Natural killer cell (primary cell): Measurements from ENCODE around the gene MPP1. TPM values are rescaled to one million over a fixed set of nuclear protein-coding genes. Genes with fewer than 3 reads are reported as not detected.

Source experiments
- ATAC-seq, 3 donors: fragments of 150-1000 bp in 2 of 3; fragments of 200-7000 bp in 1 of 3; cut with Tn5 transposase; 1 replicate in 1 of 3; 2 replicates in 2 of 3; pipeline ENCODE4 v1.10.0; 2021; ENCODE audit warnings: mild to moderate bottlenecking in 2 of 3, moderate library complexity in 2 of 3
- DNase-seq, 2 donors: peaks; one replicate each; pipeline versions ENCODE4 v3.0.0 to v3.0.0-alpha.2; 2013 to 2021; ENCODE audit warnings: mixed read lengths in 1 of 2
- H3K27ac ChIP-seq: one replicate; pipeline ENCODE4 v1.5.1; 2013; ENCODE audit warnings: mild to moderate bottlenecking, low read length
- H3K27me3 ChIP-seq: one replicate; pipeline ENCODE4 v1.6.1; 2013; ENCODE audit warnings: low read length; ENCODE audit not compliant: control insufficient read depth, insufficient read depth
- H3K36me3 ChIP-seq: one replicate; pipeline ENCODE4 v1.6.1; 2013; ENCODE audit warnings: low read length; ENCODE audit not compliant: control insufficient read depth, insufficient read depth
- H3K4me1 ChIP-seq: one replicate; pipeline ENCODE4 v1.6.1; 2013; ENCODE audit warnings: low read length; ENCODE audit not compliant: control insufficient read depth, insufficient read depth
- H3K4me3 ChIP-seq: one replicate; pipeline ENCODE4 v1.5.1; 2013; ENCODE audit warnings: low read length
- H3K9me3 ChIP-seq: one replicate; pipeline ENCODE4 v1.6.1; 2013; ENCODE audit warnings: low read length; ENCODE audit not compliant: control insufficient read depth, insufficient read depth
- H3K27ac Mint-ChIP-seq, 2 donors: one replicate each; pipeline ENCODE4 v1.8.0; 2022; ENCODE audit warnings: mild to moderate bottlenecking in 2 of 2, mixed read lengths in 2 of 2, moderate library complexity in 1 of 2
- H3K27me3 Mint-ChIP-seq, 2 donors: one replicate each; pipeline ENCODE4 v1.8.0; 2022; ENCODE audit warnings: low read depth in 2 of 2, mixed read lengths in 2 of 2
- H3K36me3 Mint-ChIP-seq: one replicate; pipeline ENCODE4 v1.8.0; 2022; ENCODE audit warnings: mixed read lengths
- H3K4me1 Mint-ChIP-seq, 2 donors: one replicate each; pipeline ENCODE4 v1.8.0; 2022; ENCODE audit warnings: mixed read lengths in 2 of 2
- H3K4me3 Mint-ChIP-seq: one replicate; pipeline ENCODE4 v1.8.0; 2022; ENCODE audit warnings: mild to moderate bottlenecking, moderate library complexity, mixed read lengths
- H3K9me3 Mint-ChIP-seq, 2 donors: one replicate each; pipeline ENCODE4 v1.8.0; 2022; ENCODE audit warnings: mixed read lengths in 2 of 2
- CTCF ChIP-seq: fragments of 200-600 bp; IDR thresholded peaks from one replicate; pipeline ENCODE4 v1.8.0; 2022; ENCODE audit warnings: antibody characterized with exemption
- WGBS: methylation state at CpG from one replicate; pipeline ENCODE4 v1.1.7; 2013; ENCODE audit warnings: missing lambda C conversion rate; ENCODE audit not compliant: insufficient coverage; 5-methylcytosine and 5-hydroxymethylcytosine counted together
- intact Hi-C: fragments of 100-400 bp; cut with micrococcal nuclease; formaldehyde crosslinking; loops from one replicate; pipeline ENCODE4 v1.14.2; 2022
- total RNA-seq, 4 donors: library from RNA; stranded (reverse); fragments of 120-200 nt in 1 of 4; gene quantifications; one replicate each; pipeline versions ENCODE4 v1.2.3 to v1.2.4, GENCODE V29; 2013 to 2022

The MPP1 gene
- 10 to 100 TPM; 20.8 to 36.7 (median 27.0) TPM for total RNA-seq
- total RNA-seq (2013), result 38.6 TPM

- peak within 1 kb of the TSS; percentile 82 for H3K4me3 Mint-ChIP-seq
- ATAC-seq (peak; percentile 97 to 99 (median 97)), DNase-seq (peak; percentile 77 to 87)
- peak within 1 kb of the TSS in 1 of 2 donors; percentile 86 for H3K27ac Mint-ChIP-seq
- peaks cover 16% of the 10 kb centered on the region for H3K4me1 ChIP-seq
- no peaks in the 10 kb centered on the region for H3K27me3 ChIP-seq
- H3K9me3 ChIP-seq, result no peaks in the 10 kb centered on the region
- H3K27me3 Mint-ChIP-seq, result no peaks in the 10 kb centered on the region
- H3K36me3 ChIP-seq, result no peaks in the 10 kb centered on the region
- intact Hi-C loops, result no loop called here
- under 1% methylated on average over 58 of the region's 65 CpGs for WGBS
- no peaks in the 10 kb centered on the region for H3K36me3 Mint-ChIP-seq
- peak within 1 kb of the TSS; percentile 71 for H3K4me3 ChIP-seq
- H3K9me3 Mint-ChIP-seq, result no peaks in the 10 kb centered on the region
- peaks cover 19 to 20% of the 10 kb centered on the region in 2 donors for H3K4me1 Mint-ChIP-seq
- no peak for TF ChIP-seq CTCF
- H3K27ac ChIP-seq, result peak within 1 kb of the TSS; percentile 26
These were observed at the start of gene MPP1 for GRCh38 chrX:154804957-154805695. Gene MPP1 (minus strand): TSS chrX:154805485. CDS start chrX:154805373, 112 bp downstream.

GRCh38 chrX:154850957-154851611 lies 45.8 kb upstream of the MPP1 start:
- intact Hi-C loops, result no loop called here
- Mint-ChIP-seq H3K27ac (no peak overlapping the region), H3K4me3 (no peak overlapping the region), H3K4me1 (no peaks in the 10 kb centered on the region), H3K9me3 (no peaks in the 10 kb centered on the region), H3K36me3 (no peaks in the 10 kb centered on the region), H3K27me3 (no peaks in the 10 kb centered on the region)
- Histone ChIP-seq H3K27me3 (no peaks in the 10 kb centered on the region), H3K27ac (no peak overlapping the region), H3K4me1 (no peaks in the 10 kb centered on the region), H3K4me3 (no peak overlapping the region), H3K36me3 (no peaks in the 10 kb centered on the region), H3K9me3 (no peaks in the 10 kb centered on the region)
- ATAC-seq (no peak), DNase-seq (no peak)
- TF ChIP-seq CTCF, result no peak
- no CpG with 5 or more reads among the region's 1 CpG for WGBS

GRCh38 chrX:154840856-154841255 lies 35.6 kb upstream of the MPP1 start:
- H3K9me3 ChIP-seq, result no peaks in the 10 kb centered on the region
- peak; percentile 72 to 80 (median 77) for ATAC-seq
- no CpG with 5 or more reads among the region's 2 CpGs for WGBS
- H3K36me3 Mint-ChIP-seq, result no peaks in the 10 kb centered on the region
- no peaks in the 10 kb centered on the region for H3K4me1 Mint-ChIP-seq
- H3K36me3 ChIP-seq, result no peaks in the 10 kb centered on the region
- intact Hi-C loops, result loop anchor here (10.0 kb wide), 1 partner anchor 126 kb away; no protein-coding TSS in a partner anchor
- H3K27me3 ChIP-seq, result no peaks in the 10 kb centered on the region
- no peak overlapping the region for H3K4me3 ChIP-seq
- peaks cover 0 to 6% of the 10 kb centered on the region in 2 donors for H3K27me3 Mint-ChIP-seq
- H3K9me3 Mint-ChIP-seq, result no peaks in the 10 kb centered on the region
- no peaks in the 10 kb centered on the region for H3K4me1 ChIP-seq
- no peak overlapping the region for H3K27ac Mint-ChIP-seq
- no peak overlapping the region for H3K27ac ChIP-seq
- peak; percentile 67 for TF ChIP-seq CTCF
- H3K4me3 Mint-ChIP-seq, result no peak overlapping the region
- peak in 1 of 2 donors; percentile 67 for DNase-seq
